ENCODE measurements around the gene KRTAP4-11.
A peak's percentile ranks its signal among the peaks of the same experiment; 100 is the strongest.
"Not testable (repeated sequence)": the region's sequence is repeated elsewhere in the genome, so short reads cannot be mapped to it uniquely, and the experiment has no call there.

KRTAP4-11 gene

GRCh38 chr17:41117846-41118386, at the start of gene KRTAP4-11:
Gene KRTAP4-11, minus strand, starts transcription at chr17:41118373. Its CDS starts 58 bp downstream, at chr17:41118315.
- DNase-seq (ENCODE audit: low read depth): not testable (repeated sequence)

DNA sequence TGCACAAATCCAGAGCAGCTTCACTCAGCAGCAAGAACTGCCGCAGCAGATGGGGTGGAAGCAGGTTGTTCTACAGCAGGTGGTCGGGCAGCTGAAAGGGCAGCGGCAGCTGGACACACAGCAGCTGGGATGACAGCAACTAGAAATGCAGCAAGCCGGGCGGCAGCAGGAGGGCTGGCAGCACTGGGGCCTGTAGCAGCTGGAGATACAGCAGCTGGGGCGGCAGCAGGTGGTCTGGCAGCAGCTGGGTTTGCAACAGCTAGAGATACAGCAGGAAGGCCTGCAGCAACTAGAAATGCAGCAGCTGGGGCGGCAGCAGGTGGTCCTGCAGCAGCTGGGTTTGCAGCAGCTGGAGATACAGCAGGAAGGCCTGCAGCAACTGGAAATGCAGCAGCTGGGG, 49.4 kb upstream of the KRTAP4-11 start:
- DNase-seq (ENCODE audit: low read depth): no peak

DNA sequence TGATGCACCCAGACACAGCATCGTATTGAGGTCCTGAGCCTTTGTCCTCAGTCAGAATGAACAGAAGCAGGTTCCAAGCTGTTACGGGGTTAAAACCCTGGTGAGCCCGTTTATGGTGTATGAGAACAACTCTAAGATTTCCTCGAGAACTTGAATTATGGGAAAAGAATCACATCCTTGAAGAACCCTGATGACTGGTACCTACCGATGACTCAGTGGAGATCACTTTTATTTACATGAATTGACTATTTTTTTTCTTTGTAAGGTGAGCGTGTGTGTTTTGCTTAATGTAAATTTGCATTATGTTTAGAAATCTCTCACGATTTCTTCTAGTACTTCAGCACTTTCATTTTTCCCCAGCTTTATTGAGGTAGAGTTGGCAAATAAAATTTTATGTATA, 45.7 kb upstream of the KRTAP4-11 start:
- DNase-seq (ENCODE audit: low read depth): no peak

DNA sequence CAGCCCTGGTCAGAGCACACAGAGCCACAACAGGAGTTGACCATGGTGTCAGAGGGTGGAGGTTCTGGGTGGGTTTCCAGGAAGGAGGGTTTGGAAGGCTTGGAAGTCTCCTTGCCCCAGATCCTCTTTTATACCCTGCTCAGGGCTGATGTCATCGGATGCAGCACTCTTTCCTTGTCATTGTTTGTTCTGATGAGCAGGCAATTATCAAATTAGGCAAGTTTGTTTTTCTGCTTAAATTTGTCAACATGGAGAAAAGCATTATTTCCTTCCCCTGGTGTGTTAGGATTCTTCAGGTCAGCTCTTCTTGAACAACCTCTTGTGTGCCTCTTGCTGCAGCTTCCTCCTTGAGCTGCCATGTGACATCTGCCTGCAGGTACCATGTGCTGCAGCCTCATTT, 42.5 kb upstream of the KRTAP4-11 start, which contains the start of gene KRTAP4-4:
KRTAP4-4 (minus strand) TSS at position 101 of the 400 bp plus-strand sequence; CDS start at position 44, 57 bp downstream.
- no peak for DNase-seq (ENCODE audit: low read depth)

GRCh38 chr17:41160190-41160589, 42.0 kb upstream of the KRTAP4-11 start:
- DNase-seq (ENCODE audit: low read depth): not testable (repeated sequence)

- peak; percentile 30 for DNase-seq (ENCODE audit: low read depth)
These were observed 35.7 kb upstream of the KRTAP4-11 start for GRCh38 chr17:41153856-41154255.

- no peak for DNase-seq (ENCODE audit: low read depth)
These were observed 33.4 kb upstream of the KRTAP4-11 start for GRCh38 chr17:41151525-41151924.

DNA sequence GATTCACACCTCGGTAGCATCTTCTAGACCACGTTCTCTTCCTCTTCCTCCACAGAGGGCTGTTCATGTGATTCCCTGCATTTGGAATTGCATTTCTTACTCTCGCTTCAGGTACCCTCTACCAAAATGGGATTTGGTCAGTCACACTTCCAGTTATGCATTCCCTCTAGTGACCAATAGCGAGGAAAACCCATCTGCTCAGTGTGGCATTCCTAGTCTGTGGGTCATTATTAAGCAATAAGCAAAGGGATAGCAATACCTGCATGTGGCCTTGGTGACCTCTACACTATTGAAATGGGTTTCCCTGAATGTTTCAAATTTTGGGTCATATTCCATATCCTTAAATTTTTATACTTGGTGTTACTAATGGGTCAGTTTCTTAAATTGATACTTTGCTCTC, 31.9 kb upstream of the KRTAP4-11 start:
- no peak for DNase-seq (ENCODE audit: low read depth)

DNA sequence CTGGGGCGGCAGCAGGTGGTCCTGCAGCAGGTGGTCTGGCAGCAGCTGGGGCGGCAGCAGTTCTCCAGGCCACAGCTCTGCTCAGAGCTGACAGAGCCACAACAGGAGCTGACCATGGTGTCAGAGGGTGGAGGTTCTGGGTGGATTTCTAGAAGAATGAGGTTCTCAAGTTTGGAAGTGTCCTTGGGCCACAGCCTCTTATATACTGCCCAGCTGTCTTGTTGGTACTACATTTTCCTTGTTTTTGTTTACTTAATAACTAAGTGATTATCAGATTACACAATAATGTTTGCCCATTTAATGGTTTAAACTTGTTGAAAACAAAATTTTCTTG, 31.4 kb upstream of the KRTAP4-11 start, which contains the start of gene KRTAP4-5:
KRTAP4-5 (minus strand) TSS at position 174 of the 334 bp plus-strand sequence; CDS start at position 116, 58 bp downstream.
- no peak for DNase-seq (ENCODE audit: low read depth)

GRCh38 chr17:41148971-41149651, 30.9 kb upstream of the KRTAP4-11 start:
- not testable (repeated sequence) for DNase-seq (ENCODE audit: low read depth)

- DNase-seq (ENCODE audit: low read depth): no peak
These were observed 29.5 kb upstream of the KRTAP4-11 start for GRCh38 chr17:41147531-41148204.

DNA sequence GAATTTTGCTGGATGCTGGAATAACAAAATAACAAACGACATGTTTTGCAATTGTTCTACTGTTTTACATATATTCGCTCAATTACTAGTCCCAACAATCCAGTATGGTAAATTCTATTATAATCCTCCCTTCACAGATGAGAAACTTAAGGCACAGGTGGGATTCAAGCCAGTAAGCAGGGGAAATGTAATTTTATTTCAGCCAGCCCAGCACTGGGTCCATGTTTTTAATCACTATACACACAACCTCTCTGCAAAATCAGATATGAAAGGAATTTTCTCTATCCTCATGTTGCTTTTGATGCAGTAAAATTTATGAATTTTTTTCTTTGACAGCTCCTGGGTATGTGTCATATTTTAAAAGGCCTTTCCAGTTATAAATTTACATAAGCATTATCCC, 27.1 kb upstream of the KRTAP4-11 start:
- no peak for DNase-seq (ENCODE audit: low read depth)

DNA sequence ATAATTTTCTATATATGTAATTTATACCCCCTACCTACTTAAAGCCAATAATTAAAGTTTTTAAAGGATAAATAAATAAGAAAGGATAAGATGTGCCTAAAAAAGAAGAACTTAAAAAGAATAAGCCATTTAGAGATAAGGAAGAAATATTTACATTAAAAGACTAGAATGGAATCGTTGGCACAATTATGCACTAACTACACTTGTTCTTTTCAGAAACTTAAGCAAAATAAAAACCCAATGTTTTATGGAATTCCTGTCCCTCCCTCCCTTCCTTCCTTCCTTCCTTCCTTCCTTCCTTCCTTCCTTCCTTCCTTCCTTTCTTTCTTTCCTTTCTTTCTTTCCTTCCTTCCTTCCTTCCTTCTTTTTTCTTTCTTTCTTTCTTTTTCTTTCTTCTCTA, 26.7 kb upstream of the KRTAP4-11 start:
- DNase-seq (ENCODE audit: low read depth): no peak

DNA sequence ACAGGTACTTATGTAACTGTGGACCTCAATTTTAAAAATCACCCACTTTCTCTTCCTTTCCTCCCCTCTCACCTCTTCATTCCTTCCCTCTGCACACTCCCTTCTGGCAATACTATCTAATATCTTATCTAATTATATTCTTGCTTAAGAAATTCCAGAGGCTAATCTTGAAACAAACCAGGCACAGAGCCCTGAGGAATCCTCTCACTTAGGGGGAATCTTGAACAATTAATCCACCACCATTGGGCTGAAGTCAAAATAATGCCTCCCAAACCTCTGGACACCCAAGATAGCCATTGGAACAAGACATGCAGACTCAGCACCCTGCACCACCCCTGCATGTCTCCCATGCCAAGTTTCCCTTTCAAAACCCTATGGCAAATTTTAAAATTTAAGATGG, 23.2 kb upstream of the KRTAP4-11 start:
- no peak for DNase-seq (ENCODE audit: low read depth)

GRCh38 chr17:41140360-41141131, 22.4 kb upstream of the KRTAP4-11 start, which contains the start of gene KRTAP4-6:
Gene KRTAP4-6, minus strand, starts transcription at chr17:41140544. Its CDS starts 57 bp downstream, at chr17:41140487.
- no peak for DNase-seq (ENCODE audit: low read depth)

GRCh38 chr17:41139865-41140264, 21.7 kb upstream of the KRTAP4-11 start:
- DNase-seq (ENCODE audit: low read depth): not testable (repeated sequence)

DNA sequence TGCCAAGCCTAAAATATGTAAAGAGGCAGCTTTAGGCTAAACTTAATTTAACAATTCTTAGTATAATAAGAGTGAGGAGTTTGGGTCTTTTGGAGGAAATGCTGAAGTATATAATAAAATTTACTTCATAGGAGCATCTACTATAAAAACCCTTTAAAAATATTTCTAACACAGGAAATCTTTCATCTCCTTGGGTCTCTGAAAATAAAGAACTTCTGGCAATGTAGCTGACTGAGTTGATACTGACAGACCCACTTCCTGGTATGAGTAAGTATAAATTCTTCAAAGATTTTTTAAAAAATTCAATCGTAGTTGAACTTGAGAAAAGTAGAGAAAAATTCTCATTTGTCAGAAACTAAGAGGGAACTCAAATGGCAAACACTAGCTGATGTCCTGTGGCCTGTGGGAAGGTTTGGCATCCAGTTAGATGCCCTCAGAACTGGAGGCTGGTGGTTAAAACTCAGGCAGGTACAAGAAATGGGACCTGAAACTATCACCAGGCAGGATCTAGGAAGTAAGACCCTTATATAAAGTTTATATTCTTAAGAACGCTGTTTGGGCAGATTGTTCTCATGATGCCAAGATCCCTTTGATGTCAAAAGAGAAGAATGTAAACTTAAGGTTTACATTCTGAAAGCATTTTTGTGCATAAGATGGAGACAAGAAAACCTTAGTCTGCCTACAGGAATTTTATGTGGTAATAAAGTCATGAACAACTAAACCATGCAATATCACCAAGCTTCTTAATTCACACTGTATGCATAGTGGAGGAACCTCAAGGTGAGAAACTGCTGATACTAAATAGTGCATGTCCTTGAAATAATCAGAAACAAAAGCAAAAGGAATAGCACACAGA, 15.9 kb upstream of the KRTAP4-11 start:
- no peak for DNase-seq (ENCODE audit: low read depth)

- no peak for DNase-seq (ENCODE audit: low read depth)
These were observed 13.8 kb upstream of the KRTAP4-11 start for GRCh38 chr17:41131979-41132378.

DNA sequence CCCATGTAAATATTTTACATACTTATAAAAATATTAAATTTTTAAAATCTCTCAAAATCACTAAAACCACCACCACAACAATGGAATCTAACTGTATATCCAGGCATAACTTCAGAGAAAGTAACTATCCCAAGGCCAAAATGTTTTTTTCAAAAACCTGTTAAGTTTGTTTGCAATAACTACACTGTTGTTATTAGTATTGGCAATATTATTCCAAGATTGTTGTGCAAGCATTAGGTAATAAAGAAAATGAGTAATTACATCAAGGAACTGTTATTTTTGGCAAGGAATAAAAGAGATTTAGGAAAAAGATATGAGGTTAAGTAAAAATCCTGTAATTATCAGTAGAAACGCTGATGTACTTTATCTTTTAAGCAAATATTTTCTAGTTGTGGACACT, 9.2 kb upstream of the KRTAP4-11 start:
- no peak for DNase-seq (ENCODE audit: low read depth)

- DNase-seq (ENCODE audit: low read depth): no peak
These were observed 8.2 kb upstream of the KRTAP4-11 start for GRCh38 chr17:41126412-41126811.

GRCh38 chr17:41125064-41125463, 6.9 kb upstream of the KRTAP4-11 start:
- no peak for DNase-seq (ENCODE audit: low read depth)
